ENCODE results near the gene IFNA16.

DNA sequence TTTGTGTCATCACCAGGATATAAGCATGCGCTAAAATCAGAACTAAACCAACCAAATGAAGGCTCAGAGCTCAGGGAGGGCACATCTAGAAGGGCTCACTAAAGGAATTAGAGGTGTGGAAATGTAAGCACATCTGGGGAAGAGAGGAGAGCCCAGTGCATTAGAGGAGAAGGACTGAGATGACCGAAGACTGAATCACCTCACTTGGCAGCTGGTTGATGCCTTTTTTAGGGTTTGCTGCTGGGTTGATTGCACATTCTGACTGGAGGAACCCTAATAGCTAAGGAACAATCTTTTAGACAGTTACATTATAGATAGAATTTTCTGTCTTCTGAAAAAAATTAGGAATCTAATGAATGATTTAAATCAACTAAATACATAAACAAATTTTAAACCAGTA is 42.4 kb downstream of the IFNA16 start:
- TF ChIP-seq GATA3 (IDR thresholded peaks at IDR 0.05; ENCODE audit: low read depth, low read length), result no peak
- no peak for TF ChIP-seq GATA2 (IDR thresholded peaks at IDR 0.05; ENCODE audit: low read depth, low read length)

Measured in SH-SY5Y (cell line).